SK-N-SH treated with all-trans-retinoic acid at 6 μM for 48 hours (cell line): ENCODE data around the gene TAF11L8.
"Not testable (repeated sequence)": the region's sequence is repeated elsewhere in the genome, so short reads cannot be mapped to it uniquely, and the experiment has no call there.

Experiments
- ATAC-seq: fragments of 200-7000 bp; cut with Tn5 transposase; 3 replicates; pipeline ENCODE4 v1.9.1; 2020; ENCODE audit warnings: mild to moderate bottlenecking, moderate library complexity
- ARNTL ChIP-seq: fragments of 450-650 bp; formaldehyde crosslinking; IDR thresholded peaks from 2 replicates; pipeline ENCODE4 v1.5.0; 2020; ENCODE audit warnings: low read depth, mild to moderate bottlenecking, moderate library complexity, borderline replicate concordance
- BACH2 ChIP-seq: fragments of 250-450 bp; sonication (Bioruptor Pico); IDR thresholded peaks from 2 replicates; pipeline ENCODE4 v1.9.0; 2021; ENCODE audit warnings: mild to moderate bottlenecking, borderline replicate concordance
- CSDC2 ChIP-seq: fragments of 250-450 bp; sonication (Bioruptor Pico); IDR thresholded peaks from 2 replicates; pipeline ENCODE4 v1.5.0; 2020; ENCODE audit warnings: mild to moderate bottlenecking, moderate library complexity
- ESRRG ChIP-seq: fragments of 250-450 bp; sonication (Bioruptor Pico); IDR thresholded peaks from 2 replicates; pipeline ENCODE4 v1.6.1; 2021; ENCODE audit warnings: mild to moderate bottlenecking
- GLIS3 ChIP-seq: fragments of 250-450 bp; sonication (Bioruptor Pico); IDR thresholded peaks from 2 replicates; pipeline ENCODE4 v1.5.0; 2020; ENCODE audit warnings: mild to moderate bottlenecking, moderate library complexity
- ISL1 ChIP-seq: fragments of 250-450 bp; sonication (Bioruptor Pico); IDR thresholded peaks from 2 replicates; pipeline ENCODE4 v2.1.2; 2022; ENCODE audit warnings: mild to moderate bottlenecking, moderate library complexity
- OSR1 ChIP-seq: fragments of 250-450 bp; sonication (Bioruptor Pico); IDR thresholded peaks from 2 replicates; pipeline ENCODE4 v1.8.0; 2022; ENCODE audit warnings: moderate library complexity, mild to moderate bottlenecking, inconsistent platforms
- PPARA ChIP-seq: fragments of 250-450 bp; sonication (Bioruptor Pico); IDR thresholded peaks from 2 replicates; pipeline ENCODE4 v1.5.0; 2020; ENCODE audit warnings: mild to moderate bottlenecking, borderline replicate concordance
- RARB ChIP-seq: fragments of 250-450 bp; sonication (Bioruptor Pico); IDR thresholded peaks from 2 replicates; pipeline ENCODE4 v1.8.0; 2021; ENCODE audit warnings: mild to moderate bottlenecking, moderate library complexity
- SNAI2 ChIP-seq: fragments of 250-450 bp; sonication (Bioruptor Pico); IDR thresholded peaks from 2 replicates; pipeline ENCODE4 v1.5.0; 2020; ENCODE audit warnings: mild to moderate bottlenecking, moderate library complexity
- TCF4 ChIP-seq: fragments of 250-450 bp; sonication (Bioruptor Pico); IDR thresholded peaks from 2 replicates; pipeline ENCODE4 v1.8.0; 2021; ENCODE audit warnings: mild to moderate bottlenecking, moderate library complexity, borderline replicate concordance
- TOX ChIP-seq: fragments of 250-450 bp; sonication (Bioruptor Pico); IDR thresholded peaks from 2 replicates; pipeline ENCODE4 v1.8.0; 2021; ENCODE audit warnings: mild to moderate bottlenecking, moderate library complexity, borderline replicate concordance
- ZC3H10 ChIP-seq: fragments of 250-450 bp; sonication (Bioruptor Pico); IDR thresholded peaks from 2 replicates; pipeline ENCODE4 v1.5.1; 2021; ENCODE audit warnings: mild to moderate bottlenecking, moderate library complexity
- ZFP3 ChIP-seq: fragments of 250-450 bp; sonication (Bioruptor Pico); IDR thresholded peaks from 2 replicates; pipeline ENCODE4 v1.5.0; 2020; ENCODE audit warnings: mild to moderate bottlenecking, moderate library complexity
- ZFP30 ChIP-seq: fragments of 450-650 bp; formaldehyde crosslinking; IDR thresholded peaks from 2 replicates; pipeline ENCODE4 v1.5.0; 2022; ENCODE audit warnings: mild to moderate bottlenecking, moderate library complexity
- ZNF565 ChIP-seq: fragments of 450-650 bp; formaldehyde crosslinking; conservative IDR thresholded peaks from 2 replicates; pipeline ENCODE4 v1.5.0; 2020; ENCODE audit warnings: low read depth, mild to moderate bottlenecking, moderate library complexity
- ZNF70 ChIP-seq: fragments of 450-650 bp; formaldehyde crosslinking; IDR thresholded peaks from 2 replicates; pipeline ENCODE4 v1.5.0; 2020; ENCODE audit warnings: mild to moderate bottlenecking, moderate library complexity
- ZNF8 ChIP-seq: fragments of 450-650 bp; formaldehyde crosslinking; IDR thresholded peaks from 2 replicates; pipeline ENCODE4 v1.5.0; 2020; ENCODE audit warnings: mild to moderate bottlenecking, moderate library complexity
- TF ChIP-seq, protein P1 (sequence below): fragments of 250-450 bp; sonication (Bioruptor Pico); IDR thresholded peaks from 2 replicates; pipeline ENCODE4 v1.5.0; 2020; ENCODE audit warnings: mild to moderate bottlenecking, moderate library complexity
- TF ChIP-seq, protein P2 (sequence below): fragments of 250-450 bp; sonication (Bioruptor Pico); IDR thresholded peaks from 2 replicates; pipeline ENCODE4 v1.8.0; 2021; ENCODE audit warnings: low read depth, mild to moderate bottlenecking, moderate library complexity, borderline replicate concordance
- TF ChIP-seq, protein P3 (sequence below): fragments of 250-450 bp; sonication (Bioruptor Pico); IDR thresholded peaks from 2 replicates; pipeline ENCODE4 v1.5.1; 2020; ENCODE audit warnings: low read depth, mild to moderate bottlenecking, moderate library complexity

The TAF11L8 gene

GRCh38 chr5:17619354-17619753 is 28.6 kb upstream of the TAF11L8 start:
- TF ChIP-seq, protein P1, sequence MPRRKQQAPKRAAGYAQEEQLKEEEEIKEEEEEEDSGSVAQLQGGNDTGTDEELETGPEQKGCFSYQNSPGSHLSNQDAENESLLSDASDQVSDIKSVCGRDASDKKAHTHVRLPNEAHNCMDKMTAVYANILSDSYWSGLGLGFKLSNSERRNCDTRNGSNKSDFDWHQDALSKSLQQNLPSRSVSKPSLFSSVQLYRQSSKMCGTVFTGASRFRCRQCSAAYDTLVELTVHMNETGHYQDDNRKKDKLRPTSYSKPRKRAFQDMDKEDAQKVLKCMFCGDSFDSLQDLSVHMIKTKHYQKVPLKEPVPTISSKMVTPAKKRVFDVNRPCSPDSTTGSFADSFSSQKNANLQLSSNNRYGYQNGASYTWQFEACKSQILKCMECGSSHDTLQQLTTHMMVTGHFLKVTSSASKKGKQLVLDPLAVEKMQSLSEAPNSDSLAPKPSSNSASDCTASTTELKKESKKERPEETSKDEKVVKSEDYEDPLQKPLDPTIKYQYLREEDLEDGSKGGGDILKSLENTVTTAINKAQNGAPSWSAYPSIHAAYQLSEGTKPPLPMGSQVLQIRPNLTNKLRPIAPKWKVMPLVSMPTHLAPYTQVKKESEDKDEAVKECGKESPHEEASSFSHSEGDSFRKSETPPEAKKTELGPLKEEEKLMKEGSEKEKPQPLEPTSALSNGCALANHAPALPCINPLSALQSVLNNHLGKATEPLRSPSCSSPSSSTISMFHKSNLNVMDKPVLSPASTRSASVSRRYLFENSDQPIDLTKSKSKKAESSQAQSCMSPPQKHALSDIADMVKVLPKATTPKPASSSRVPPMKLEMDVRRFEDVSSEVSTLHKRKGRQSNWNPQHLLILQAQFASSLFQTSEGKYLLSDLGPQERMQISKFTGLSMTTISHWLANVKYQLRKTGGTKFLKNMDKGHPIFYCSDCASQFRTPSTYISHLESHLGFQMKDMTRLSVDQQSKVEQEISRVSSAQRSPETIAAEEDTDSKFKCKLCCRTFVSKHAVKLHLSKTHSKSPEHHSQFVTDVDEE (CRISPR knock-in tag) = no peak
- TF ChIP-seq ZFP30 = no peak
- no peak for TF ChIP-seq OSR1 (CRISPR knock-in tag)
- TF ChIP-seq ZNF8 = no peak
- no peak for TF ChIP-seq ZFP3 (CRISPR knock-in tag)
- TF ChIP-seq SNAI2 (CRISPR knock-in tag) = no peak
- TF ChIP-seq ZNF70 (CRISPR knock-in tag) = no peak
- TF ChIP-seq RARB (CRISPR knock-in tag) = no peak
- TF ChIP-seq ESRRG (CRISPR knock-in tag) = no peak
- no peak for TF ChIP-seq ARNTL (CRISPR knock-in tag)
- ATAC-seq = no peak

DNA sequence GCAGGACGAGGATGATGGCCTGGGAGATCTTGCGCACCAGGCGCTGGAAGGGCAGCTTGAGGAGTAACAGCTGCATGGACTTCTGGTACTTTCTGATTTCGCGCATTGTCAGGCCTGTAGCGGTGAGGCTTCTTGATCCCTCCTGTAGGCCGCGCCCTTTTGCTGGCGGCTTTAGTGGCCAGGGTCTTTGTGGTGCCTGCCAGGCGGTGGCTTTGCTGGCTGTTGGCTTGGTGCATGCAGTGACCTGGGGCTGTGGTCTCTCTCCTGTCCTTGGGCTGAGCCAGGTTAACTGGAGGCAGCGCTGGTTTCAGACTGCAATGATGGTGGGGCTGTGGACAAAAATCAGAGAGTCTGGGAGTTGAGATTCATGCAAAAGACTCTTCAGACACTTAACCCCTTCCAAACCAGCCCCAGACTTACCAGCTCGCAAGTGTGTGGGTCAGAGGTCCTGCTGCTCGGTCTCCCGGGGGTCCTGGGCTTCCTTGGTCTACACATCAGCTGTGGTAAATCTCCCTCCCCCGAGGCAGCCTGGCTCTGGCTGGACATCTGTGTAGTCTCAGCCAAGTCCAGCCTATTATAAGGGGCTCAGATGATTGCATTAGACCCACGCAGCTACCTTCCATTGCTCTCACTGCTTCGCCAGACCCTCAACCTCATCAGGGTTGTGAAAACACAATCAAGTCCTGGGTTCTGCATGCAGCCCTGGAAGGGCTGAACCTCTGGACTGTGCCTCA is 24.3 kb upstream of the TAF11L8 start:
- ATAC-seq = no peak
- TF ChIP-seq BACH2 (CRISPR knock-in tag) (no peak), TOX (no peak)

DNA sequence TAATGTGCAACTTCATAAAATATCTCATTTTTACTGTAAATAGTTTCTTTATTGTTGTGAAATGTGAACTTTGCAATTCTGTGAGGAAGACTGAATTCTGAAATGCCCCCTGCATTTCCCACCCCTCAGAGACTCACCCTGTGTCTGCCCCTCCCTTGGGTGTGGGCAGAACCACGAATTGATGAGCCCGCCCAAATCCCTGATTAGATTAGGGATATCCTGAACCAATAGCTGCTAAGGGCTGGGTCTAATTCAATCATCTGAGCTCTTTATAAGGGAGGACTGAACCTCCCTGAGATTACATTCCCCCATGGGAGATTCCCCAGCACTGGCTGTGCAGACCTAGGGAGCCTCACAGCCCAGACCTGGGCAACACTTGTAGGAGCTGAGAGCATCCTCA is 19.3 kb upstream of the TAF11L8 start, which contains the start of gene TAF11L12:
TSS of gene TAF11L12 (plus strand) at position 301 of the 400 bp plus-strand sequence.
- ATAC-seq = not testable (repeated sequence)

DNA sequence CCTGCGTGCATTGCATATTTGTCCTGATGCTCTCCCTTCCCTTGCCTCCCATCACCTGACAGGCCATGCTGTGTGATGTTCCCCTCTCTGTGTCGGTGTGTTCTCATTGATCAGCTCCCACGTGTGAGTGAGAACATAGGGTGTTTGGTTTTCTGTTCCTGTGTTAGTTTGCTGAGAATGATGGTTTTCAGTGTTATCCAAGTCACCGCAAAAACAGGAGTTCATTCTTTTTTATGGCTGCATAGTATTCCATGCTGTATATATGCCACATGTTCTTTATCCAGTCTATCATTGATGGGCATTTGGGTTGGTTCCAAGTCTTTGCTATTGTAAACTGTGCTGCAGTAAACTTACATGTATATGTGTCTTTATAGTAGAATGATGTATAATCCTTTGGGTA is 16.7 kb upstream of the TAF11L8 start:
- ATAC-seq = not testable (repeated sequence)

DNA sequence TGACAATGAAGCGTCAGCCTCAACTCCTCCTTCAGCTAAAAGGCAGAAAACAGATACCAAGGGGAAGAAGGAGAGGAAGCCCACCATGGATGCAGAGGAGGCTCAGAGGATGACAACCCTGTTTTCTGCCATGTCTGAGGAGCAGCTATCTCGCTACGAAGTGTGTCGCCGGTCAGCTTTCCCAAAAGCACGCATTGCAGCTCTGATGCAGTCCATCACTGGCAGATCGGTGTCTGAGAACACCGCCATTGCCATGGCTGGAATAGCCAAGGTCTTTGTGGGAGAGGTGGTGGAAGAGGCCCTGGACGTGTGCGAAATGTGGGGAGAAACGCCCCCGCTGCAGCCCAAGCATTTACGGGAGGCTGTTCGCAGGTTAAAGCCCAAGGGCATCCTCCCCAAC is 14.2 kb upstream of the TAF11L8 start:
- no peak for TF ChIP-seq SNAI2 (CRISPR knock-in tag)
- no peak for TF ChIP-seq PPARA
- no peak for TF ChIP-seq ZNF8
- TF ChIP-seq, protein P2, sequence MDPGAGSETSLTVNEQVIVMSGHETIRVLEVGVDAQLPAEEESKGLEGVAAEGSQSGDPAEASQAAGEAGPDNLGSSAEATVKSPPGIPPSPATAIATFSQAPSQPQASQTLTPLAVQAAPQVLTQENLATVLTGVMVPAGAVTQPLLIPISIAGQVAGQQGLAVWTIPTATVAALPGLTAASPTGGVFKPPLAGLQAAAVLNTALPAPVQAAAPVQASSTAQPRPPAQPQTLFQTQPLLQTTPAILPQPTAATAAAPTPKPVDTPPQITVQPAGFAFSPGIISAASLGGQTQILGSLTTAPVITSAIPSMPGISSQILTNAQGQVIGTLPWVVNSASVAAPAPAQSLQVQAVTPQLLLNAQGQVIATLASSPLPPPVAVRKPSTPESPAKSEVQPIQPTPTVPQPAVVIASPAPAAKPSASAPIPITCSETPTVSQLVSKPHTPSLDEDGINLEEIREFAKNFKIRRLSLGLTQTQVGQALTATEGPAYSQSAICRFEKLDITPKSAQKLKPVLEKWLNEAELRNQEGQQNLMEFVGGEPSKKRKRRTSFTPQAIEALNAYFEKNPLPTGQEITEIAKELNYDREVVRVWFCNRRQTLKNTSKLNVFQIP (CRISPR knock-in tag) = no peak
- TF ChIP-seq, protein P1 (CRISPR knock-in tag) = no peak
- no peak for TF ChIP-seq BACH2 (CRISPR knock-in tag)
- TF ChIP-seq ISL1 (CRISPR knock-in tag) = no peak
- no peak for TF ChIP-seq ZC3H10 (CRISPR knock-in tag)
- no peak for TF ChIP-seq GLIS3 (CRISPR knock-in tag)
- TF ChIP-seq RARB (CRISPR knock-in tag) = no peak
- TF ChIP-seq TCF4 (CRISPR knock-in tag) = no peak
- TF ChIP-seq TOX = no peak
- no peak for TF ChIP-seq ZNF565 (CRISPR knock-in tag)
- TF ChIP-seq, protein P3, sequence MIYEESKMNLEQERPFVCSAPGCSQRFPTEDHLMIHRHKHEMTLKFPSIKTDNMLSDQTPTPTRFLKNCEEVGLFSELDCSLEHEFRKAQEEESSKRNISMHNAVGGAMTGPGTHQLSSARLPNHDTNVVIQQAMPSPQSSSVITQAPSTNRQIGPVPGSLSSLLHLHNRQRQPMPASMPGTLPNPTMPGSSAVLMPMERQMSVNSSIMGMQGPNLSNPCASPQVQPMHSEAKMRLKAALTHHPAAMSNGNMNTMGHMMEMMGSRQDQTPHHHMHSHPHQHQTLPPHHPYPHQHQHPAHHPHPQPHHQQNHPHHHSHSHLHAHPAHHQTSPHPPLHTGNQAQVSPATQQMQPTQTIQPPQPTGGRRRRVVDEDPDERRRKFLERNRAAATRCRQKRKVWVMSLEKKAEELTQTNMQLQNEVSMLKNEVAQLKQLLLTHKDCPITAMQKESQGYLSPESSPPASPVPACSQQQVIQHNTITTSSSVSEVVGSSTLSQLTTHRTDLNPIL (CRISPR knock-in tag) = no peak
- TF ChIP-seq CSDC2 (CRISPR knock-in tag) = no peak
- TF ChIP-seq ARNTL (CRISPR knock-in tag) = no peak
- TF ChIP-seq, all 23 proteins: peak for 0
- ATAC-seq = no peak

DNA sequence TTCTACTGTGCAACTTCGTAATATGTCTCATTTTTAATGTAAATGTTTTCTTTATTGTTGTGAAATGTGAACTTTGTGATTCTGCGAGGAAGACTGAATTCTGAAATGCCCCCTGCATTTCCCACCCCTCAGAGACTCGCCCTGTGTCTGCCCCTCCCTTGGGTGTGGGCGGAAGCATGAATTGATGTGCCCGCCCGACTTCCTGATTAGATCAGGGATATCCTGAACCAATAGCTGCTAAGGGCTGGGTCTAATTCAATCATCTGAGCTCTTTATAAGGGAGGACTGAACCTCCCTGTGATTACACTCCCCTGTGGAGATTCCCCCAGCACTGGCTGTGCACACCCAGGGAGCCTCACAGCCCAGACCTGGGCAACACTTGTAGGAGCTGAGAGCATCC is 13.1 kb upstream of the TAF11L8 start, which contains the start of gene TAF11L11:
TSS of gene TAF11L11 (plus strand) at position 304 of the 400 bp plus-strand sequence.
- not testable (repeated sequence) for ATAC-seq

DNA sequence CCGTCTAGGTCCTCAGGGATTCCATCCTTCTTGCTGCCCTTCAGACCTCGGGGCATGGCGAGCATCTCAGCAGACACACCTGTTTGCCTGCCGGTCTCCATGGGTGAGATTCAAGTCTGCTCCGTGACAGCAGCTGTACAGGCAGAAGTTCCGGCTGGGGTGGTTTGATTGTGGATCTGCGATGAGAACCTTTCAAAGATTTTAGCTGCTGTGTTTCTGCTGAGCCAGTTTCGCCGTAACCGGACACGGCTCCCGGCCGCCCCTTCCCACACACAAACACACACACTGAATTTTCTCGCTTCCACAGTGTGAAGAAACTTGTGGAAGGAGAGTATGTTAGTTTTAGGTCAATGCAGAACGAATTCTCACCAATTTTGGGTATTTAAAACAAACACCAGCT is 7.0 kb upstream of the TAF11L8 start, which contains the start of gene TAF11L10:
TSS of gene TAF11L10 (minus strand) at position 101 of the 400 bp plus-strand sequence.
- ATAC-seq = not testable (repeated sequence)

DNA sequence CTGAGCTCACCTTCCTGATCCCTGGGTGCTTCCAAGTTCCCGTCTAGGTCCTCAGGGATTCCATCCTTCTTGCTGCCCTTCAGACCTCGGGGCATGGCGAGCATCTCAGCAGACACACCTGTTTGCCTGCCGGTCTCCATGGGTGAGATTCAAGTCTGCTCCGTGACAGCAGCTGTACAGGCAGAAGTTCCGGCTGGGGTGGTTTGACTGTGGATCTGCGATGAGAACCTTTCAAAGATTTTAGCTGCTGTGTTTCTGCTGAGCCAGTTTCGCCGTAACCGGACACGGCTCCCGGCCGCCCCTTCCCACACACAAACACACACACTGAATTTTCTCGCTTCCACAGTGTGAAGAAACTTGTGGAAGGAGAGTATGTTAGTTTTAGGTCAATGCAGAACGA is 3.5 kb upstream of the TAF11L8 start, which contains the start of gene TAF11L9:
TSS of gene TAF11L9 (minus strand) at position 140 of the 400 bp plus-strand sequence.
- not testable (repeated sequence) for ATAC-seq

DNA sequence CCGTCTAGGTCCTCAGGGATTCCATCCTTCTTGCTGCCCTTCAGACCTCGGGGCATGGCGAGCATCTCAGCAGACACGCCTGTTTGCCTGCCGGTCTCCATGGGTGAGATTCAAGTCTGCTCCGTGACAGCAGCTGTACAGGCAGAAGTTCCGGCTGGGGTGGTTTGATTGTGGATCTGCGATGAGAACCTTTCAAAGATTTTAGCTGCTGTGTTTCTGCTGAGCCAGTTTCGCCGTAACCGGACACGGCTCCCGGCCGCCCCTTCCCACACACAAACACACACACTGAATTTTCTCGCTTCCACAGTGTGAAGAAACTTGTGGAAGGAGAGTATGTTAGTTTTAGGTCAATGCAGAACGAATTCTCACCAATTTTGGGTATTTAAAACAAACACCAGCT is 5.1 kb downstream of the TAF11L8 start, which contains the start of gene TAF11L7:
TSS of gene TAF11L7 (minus strand) at position 101 of the 400 bp plus-strand sequence.
- not testable (repeated sequence) for ATAC-seq
